HG03342 (cell line): ENCODE results near the gene ELK4.
A peak's percentile ranks its signal among the peaks of the same experiment; 100 is the strongest.

ENCODE experiments used
- ATAC-seq: cut with Tn5 transposase; IDR thresholded peaks from one replicate; pipeline ENCODE4 v1.9.1; 2021; ENCODE audit warnings: mild to moderate bottlenecking, moderate library complexity; ENCODE audit not compliant: unreplicated experiment

The ELK4 gene

DNA sequence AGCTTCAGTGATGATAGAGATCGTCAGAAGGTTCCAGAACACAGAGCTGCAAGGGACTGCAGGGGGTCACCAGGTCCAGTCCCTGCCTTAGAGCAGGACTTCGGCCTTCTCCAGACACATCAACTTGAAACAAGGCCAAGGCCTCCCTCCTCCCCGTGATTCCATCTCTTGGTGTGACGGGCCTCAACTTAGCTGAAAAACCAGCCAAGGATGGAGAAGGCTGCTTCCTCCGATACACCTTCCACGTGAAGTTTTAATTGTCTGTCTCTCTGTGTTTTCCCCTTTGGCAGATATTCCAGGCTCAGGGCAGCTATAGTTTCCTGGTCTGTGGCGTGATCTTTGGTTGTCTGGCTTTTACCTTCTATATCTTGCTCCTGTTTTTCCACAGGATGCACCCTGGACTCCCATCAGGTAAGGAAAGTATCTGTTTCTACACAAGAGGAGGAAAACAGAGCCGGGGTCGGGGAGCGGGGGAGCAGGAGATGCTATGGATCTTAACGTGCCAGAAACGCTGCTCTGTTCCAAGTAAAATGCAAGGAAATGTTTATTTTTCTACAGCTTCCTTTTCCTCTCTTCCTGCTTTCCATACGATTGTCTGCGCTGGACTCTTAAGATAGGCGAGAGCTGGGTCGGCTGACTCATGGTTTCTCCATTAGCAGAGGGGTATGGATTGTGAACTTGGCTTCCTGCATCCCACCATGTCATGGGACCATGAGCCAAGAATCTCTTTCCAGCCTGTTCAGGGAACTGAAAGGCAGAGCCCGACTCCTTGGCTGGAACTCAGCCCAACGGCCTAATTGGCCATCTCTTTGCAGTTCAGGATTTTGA, 32.8 kb downstream of the ELK4 start:
- no peak for ATAC-seq

DNA sequence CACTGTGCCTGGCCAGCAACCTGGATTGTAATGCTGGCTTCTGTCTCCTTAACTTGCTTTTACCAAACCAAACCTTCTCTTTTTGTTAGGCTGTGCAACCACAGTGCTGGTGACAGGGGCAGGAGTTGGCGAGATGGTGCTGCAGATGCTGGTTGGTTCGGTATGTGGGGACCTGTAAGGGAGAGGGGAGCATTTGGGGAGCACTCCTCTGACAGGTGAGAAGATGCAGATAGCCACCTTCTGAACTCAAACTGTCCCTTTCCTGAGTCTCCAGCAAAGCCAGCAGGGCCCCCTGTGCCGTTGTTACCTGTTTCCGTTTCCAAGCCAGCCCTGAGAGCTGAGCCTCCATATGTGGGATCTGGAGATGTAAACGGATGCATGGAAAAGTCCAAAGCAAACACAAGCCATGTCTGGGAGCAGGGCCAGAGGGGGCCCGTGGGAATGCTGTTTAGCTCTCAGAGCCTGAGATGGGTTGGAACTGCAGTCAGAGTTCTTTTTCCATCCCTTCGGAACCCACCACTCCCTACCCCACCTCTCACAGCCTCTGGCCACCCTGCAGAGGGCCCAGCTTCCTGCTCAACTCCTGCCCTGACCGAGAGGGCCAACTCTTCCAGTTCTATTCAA, 34.0 kb downstream of the ELK4 start:
- no peak for ATAC-seq

DNA sequence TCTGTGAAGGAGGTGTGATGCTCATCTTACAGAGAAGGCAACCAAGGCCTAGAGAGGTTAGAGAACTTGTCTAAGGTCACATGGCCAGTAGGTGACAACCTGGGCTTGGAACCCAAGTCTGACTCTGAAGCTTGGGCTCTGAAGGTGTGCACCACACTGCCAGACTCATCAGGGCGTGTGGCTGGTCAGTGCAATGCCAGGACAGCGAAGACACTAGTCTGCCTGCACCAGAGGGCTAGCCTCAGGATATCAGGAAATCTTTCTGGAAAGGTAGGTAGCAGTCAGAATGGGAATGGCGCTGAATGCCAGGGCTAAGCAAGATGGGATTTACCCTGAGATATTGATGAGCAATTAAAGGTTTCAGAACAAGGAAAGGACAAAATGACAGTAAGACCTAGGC, 34.9 kb downstream of the ELK4 start:
- ATAC-seq, result no peak

DNA sequence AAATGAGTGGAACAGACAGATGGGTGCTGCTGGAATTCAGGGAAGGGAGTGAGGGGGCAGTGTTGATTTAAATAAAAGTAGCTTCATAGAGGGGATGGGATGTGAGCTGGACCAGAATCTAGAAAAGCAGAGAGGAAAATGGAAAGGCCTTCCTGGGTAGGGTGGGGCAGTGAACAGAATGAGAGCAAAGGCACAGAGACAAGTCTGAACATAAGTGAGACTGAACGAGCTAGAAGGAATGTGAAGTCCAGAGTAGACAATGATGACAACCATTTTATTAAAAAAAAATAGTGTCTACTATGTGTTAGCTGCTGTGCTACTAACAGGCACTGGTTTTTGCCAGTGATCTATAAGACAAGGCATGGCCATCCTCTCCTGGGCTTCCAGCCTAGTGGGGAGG, 36.0 kb downstream of the ELK4 start:
- no peak for ATAC-seq

DNA sequence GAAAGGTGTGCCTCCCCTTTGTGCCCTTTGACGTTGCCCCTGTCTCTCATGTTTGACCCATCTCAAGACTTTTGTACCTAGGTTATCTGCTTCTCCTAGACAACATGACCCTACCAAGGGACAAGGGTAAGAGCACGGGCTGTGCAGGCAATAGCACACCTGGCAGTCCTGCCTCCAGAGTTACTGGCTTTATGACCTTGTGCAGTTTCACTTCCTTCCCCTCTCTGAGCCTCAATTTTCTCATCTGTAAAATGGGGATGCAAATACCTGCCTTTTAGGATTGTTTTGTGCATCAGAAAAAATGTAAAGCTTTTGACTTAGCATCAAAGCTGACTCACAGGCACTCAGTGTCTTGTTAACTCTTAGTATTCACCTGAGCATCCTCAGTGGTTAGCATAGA, 36.4 kb downstream of the ELK4 start:
- ATAC-seq, result no peak

DNA sequence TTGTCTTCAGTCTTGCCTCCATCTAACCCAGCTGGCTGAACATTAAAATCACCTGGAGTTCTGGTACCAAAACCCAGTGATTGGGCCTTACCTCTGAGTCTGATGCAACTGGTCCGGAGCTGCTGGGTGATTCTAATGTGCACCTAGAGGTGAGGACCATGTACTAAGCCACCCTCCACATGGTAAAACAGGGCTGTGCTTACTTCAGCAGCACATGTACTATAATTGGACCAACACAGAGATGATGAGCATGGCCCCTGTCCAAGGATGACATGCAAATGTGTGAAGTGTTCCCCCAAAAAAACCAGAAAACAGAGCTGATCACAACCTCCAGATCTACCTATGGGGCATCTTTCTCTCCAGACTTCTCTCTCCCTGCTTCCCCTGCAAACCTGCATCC, 37.0 kb downstream of the ELK4 start:
- no peak for ATAC-seq

DNA sequence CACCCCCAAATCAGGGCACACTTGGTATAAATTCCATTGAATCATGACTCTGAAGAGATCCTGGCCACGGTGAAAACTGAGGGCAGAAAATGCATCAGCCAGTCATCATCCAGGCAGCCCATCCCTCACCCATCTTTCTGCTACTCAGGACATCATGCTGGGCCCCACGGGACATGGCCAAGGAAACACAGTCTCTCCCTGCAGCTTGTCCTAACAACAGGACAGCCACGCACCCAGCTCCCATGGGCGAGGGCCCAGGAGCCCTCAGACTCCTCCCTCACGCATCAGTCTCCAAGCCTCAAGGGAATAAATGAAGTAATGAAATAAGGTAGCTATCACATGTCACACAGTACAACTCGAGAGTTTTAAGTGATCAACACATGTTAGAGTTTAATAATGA, 37.8 kb downstream of the ELK4 start:
- no peak for ATAC-seq

DNA sequence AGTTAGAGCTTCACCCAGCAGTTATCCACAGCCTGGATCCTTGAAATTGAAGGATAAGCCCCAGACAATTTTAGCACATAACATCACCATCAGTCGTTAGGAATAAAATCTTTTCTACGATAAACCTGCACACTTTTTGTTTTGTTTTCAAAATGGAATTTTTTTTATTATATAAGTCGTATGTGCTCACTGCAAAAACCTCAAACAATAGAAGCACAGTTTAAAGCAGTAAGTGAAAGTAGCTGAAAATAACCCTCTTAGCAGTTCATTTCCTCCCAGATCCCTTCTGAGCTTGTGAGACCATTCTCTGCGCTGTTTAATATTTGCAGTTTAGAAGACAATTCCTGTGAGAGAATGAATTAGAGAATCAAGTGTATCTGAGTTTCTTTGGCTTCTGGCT, 38.3 kb downstream of the ELK4 start:
- ATAC-seq, result no peak

DNA sequence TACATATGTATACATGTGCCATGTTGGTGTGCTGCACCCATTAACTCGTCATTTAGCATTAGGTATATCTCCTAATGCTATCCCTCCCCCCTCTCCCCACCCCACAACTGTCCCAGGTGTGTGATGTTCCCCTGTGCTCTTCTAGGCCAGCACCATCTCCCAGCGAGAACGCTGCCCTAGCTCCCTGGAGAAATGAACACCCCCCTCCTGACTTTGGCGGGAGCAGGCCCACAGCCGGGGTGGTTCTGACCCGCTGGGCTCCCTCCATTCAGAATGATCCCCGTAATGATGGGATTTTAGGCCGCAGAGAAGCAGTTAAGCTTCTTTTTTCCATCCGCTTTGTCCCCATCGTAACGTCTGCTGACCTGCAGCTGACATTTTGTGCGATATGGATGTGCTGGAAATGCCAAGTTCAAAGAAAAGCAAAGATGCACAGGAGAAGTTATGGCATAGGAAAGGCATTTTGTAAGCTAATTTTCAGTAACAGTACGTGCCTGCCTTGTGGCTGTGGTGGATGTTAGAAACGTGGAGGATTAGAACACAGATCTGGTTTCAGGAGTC, 39.3 kb downstream of the ELK4 start:
- no peak for ATAC-seq

DNA sequence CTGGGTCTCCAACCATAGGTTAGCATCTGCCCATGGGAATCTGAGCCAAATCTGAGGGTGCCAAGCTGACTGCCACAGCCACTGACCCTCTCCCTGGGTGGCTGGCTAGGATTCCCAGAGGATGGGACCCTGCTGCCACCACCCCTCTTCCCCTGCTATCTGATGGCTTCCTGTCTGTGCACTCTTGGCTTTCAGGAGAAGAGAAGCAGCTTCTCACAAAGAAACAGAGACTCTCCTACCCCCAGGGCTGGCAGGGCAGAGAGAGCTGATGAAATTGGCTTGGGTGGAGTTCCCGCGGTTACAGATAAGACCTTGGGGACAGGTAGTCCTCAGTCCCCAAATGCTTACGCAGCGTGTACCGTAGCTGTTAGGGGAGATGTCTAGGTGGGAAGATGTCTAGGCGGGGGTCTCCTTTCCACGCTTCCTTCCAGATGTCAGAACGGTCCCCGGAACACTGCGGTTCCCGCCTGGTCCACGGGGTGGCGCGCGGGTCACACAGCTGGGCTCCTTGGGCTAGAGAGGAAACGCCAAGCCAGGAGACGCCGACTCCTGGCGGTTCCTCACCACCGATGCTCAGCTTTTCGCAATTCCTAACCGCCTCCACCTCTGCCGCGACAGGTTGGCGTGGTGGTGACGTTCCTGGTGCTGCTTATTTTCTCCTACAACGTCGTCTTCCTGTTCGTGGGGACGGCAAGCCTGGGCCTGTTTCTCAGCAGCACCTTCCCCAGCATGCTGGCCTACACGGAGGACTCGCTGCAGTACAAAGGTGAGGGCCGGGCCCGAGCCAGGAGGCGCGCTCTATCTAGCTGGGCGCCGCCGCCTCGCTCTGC, 40.1 kb downstream of the ELK4 start:
- peak; percentile 68 for ATAC-seq

DNA sequence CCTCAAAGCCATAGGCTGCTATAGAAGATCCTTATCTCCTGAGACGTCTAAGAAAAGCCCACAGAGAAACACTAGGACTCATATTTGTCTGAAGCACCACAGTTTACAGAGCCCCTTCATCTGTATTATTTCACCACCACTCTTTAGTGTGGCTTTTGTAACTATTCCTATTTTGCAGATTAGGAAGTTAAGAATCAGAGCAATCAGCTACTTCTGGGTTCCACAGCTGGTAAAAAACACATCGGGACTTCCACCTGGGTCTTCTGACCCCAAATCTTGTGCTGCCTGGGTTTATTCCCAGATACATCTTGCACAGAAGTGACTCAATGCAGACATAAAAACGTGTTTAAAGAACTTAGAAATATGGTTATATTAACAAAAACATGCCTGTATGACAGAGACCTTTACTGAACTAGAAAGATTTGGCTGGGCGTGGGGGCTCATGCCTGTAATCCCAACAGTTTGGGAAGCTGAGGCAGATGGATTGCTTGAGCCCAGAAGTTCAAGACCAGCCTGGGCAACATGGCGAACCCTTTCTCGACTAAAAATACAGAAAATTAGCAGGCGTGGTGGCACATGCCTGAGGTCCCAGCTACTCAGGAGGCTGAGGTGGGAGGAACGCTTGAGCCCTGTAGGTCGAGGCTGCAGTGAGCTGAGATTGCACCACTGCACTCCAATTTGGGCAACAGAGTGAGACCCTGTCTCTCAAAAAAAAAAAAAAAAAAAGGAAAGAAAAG, 40.9 kb downstream of the ELK4 start:
- no peak for ATAC-seq

DNA sequence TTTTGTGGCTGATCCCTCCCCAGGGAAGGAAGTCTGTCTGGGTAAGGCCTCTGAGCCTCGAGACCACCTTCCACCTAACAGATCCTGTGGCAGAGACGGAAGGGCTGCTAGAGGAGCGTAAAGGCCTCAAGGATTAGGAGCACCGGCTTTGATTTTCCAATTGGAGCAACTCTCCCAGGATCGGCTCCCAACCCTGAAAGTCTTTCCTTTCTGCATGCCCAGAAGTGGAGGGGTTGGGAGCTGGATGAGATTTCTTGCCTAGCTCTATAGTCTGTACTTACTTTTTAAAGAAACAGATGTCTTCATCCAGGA, 41.4 kb downstream of the ELK4 start:
- no peak for ATAC-seq

DNA sequence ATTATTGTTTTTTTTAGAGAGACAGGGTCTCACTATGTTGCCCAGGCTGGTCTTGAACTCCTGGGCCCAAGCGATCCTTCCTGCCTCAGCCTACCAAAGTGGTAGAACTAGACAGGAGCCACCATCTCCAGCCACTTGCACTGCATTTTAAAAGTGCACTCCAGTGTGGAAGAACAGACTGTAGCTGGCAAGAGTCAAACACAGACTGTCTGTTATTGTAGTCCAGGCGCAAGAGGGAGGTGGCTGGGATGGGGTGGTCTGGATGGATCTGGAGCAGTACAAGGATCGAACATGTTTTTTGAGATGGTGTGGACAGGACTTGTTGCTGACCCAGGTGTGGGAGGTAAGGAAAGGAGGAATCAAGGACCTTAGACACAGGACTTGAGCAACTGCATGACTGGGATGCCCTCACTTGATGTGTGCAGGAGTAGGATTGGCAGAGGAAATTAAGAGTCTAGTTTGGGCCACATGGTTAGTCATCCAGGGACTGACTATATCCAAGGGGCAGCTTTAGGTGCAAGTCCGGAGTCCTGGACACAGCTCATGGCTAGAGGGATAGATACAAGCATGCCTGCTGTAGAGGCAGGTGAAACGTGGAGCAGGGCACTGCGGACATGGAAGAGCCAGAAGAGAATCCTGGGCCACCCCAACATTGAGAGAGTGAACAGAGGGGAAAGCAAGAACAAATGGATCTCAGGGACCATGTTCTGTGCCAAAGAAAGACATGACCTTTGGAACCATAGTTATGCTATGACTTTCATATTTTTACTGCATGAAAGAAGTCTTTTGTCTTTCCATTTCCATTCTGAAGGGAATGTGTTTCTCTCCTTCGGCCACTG, 42.0 kb downstream of the ELK4 start:
- no peak for ATAC-seq

DNA sequence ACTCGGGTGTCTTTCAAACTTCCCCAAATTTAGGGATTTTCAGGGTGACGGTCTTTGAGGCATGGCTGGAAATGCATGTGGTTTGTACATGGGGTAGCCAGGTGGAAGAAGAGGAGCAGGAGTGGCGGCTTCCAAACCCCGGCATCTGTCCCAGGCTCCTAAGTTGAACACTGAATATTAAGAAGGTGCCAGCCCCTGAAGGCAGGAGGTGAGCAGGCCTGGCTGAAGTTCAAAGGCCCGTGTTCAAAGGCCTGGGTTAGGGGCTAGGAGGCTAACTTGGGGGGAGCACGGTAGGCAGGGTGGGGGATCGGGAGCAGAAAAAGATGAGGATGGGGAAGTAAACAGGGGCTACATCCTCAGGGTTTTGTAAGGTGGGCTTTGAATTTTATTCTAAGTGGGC, 42.8 kb downstream of the ELK4 start:
- ATAC-seq, result no peak

DNA sequence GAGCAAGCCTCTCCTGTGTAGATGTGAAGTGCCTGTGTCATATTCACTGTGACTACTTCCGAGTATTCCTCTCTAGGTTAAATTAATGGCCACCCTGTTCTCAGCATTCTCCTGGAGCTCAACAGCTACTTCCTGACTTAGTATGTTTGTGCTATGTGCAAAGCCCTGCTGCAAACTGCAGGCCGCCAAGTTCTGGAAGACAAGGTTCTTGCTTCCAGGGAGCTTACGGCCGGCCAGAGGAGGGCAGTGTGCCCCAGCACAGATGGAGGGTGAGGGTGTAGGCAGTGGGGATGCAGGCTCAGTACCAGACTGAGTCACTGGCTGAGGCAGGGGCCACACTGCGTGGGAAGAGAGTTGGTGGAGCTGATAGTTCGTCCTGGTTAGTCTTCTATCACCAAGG, 43.2 kb downstream of the ELK4 start:
- ATAC-seq, result no peak

DNA sequence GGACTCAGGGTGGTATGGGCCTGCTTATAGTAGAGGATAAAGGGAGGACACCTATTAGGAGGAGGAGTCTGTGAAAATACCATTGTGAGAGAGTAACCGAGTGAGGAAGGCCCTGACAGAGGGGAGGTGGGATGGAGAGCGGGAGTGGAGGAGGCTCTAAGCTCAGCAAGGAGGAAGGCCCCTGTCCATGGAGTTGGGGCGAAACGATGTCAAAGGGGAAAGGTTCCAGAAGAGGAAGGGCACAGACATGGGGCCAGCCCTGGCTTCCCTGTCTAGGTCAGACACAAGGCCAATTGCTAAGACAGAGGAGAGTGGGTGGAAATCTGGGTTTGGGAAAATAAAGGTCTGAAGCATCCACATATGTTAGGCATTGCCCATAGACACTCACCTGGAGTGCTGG, 44.2 kb downstream of the ELK4 start:
- no peak for ATAC-seq

DNA sequence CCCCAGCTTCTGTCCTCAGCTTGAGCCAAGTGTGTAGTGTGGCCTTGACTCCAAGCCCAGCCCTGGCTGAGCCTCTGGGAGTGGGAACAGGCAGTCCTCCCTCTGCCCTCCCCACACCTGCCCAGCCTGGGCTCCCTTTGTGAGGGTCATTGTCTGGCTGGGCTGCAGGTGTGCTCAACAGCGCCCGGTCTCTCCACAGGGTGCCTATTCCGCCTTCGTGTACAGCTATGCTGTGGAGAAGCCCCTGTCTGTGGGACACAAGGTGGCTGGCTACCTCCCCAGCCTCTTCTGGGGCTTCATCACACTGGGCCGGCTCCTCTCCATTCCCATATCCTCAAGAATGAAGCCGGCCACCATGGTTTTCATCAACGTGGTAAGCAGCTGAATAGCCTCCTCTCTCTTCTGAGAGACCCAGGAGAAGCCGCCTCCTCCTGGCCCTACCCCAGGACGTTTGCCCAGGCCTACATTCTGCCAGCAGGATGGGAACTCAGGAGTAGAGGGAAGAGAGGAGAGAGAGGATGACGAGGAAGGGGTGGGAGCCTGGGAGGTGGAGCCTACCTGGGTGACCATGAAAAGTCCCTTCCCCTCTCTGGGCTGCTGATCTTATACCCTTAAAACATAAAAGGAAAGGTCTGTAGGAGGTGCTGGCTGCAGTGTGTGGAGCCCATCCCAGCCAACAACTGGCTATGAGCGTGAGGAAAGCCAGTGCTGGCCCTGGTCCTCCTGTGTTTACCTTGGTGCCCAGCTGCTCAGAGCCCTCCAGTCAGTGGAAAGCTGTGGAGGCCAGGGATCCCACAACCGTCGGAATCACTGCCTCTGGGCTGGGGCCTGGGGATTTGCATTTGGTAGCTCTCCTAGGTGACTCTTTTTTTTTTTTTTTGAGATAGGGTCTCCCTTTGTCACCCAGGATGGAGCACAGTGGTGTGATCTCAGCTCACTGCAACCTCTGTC, 45.7 kb downstream of the ELK4 start:
- ATAC-seq, result no peak

DNA sequence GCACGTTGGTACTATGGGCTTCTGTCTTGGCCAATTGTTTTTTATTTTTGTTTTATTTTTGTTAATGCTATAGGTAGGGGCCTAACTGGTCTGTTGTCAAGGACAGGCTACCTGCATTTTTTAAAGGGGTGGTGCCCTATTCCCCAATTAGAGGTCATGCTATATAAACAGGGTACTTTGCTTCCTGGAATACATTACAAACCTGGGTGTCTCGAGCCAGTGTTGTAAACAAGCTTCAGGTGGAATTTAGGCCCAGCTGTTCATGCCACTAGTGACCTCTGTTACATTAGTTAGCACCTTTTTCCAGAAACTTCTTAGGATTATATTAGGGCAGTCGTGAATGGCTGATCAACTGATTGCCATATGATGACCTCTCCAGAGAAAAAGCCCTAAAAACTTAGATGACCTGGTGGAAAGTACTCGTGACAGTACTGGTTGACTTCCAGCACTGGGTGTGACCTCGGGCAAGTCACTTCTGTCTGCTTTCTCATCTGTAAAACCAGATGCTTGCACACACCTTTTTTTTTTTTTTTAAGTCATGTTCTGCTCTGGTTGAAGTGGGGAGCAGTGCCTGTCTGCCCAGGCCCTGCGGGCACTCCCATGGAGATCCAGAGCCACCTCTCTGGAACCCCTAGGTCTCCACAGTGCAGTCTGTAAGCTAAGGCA, 46.5 kb downstream of the ELK4 start:
- ATAC-seq, result no peak

DNA sequence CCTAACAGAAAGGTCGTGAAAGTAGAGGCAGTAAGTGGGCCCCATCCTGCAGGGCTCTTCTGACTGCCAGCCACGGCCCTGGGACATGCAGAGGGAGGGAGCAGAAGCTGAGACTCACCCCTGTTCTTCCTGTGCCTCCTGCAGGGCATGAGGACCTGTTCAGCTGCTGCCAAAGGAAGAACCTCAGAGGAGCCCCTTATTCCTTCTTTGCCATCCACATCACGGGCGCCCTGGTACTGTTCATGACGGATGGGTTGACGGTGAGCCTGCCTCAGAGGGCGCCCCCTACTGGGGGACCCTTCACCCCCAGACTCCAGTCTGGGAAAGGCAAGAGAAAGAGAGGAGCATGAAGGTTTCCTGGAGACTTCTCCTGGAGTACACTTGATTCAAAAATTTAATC, 47.1 kb downstream of the ELK4 start:
- ATAC-seq, result no peak
